Heart right ventricle (tissue), 16 donors: ENCODE data around the gene SOBP. TPM values are rescaled to one million over a fixed set of nuclear protein-coding genes. Genes with fewer than 3 reads are reported as not detected.

Source experiments
- ATAC-seq, 8 donors: fragments of 200-7000 bp; cut with Tn5 transposase; one replicate each; pipeline ENCODE4 v1.9.1; 2020; ENCODE audit warnings: mild to moderate bottlenecking in 8 of 8, moderate library complexity in 8 of 8, moderate number of reproducible peaks in 1 of 8
- DNase-seq, 2 donors: peaks; one replicate each; pipeline ENCODE4 v3.0.0-alpha.2; 2020
- H3K27ac ChIP-seq, 10 donors: fragments of 200-600 bp; sonication (generic) in 2 of 10; one replicate each; pipeline versions ENCODE4 v1.5.0 to v1.8.0; 2020 to 2022; ENCODE audit warnings: mild to moderate bottlenecking in 3 of 10
- H3K27me3 ChIP-seq, 7 donors: fragments of 200-600 bp; one replicate each; pipeline ENCODE4 v1.8.0; 2021 to 2022; ENCODE audit warnings: mild to moderate bottlenecking in 2 of 7
- H3K36me3 ChIP-seq, 9 donors: fragments of 200-600 bp; sonication (generic) in 1 of 9; one replicate each; pipeline versions ENCODE4 v1.5.0 to v1.8.0; 2020 to 2022; ENCODE audit warnings: mild to moderate bottlenecking in 2 of 9
- H3K4me1 ChIP-seq, 9 donors: fragments of 200-600 bp; sonication (generic) in 1 of 9; one replicate each; pipeline versions ENCODE4 v1.5.0 to v1.8.0; 2020 to 2022; ENCODE audit warnings: mild to moderate bottlenecking in 4 of 9
- H3K4me3 ChIP-seq, 10 donors: fragments of 200-600 bp; sonication (generic) in 2 of 10; one replicate each; pipeline versions ENCODE4 v1.5.0 to v1.8.0; 2020 to 2022; ENCODE audit warnings: mild to moderate bottlenecking in 7 of 10, moderate library complexity in 2 of 10
- H3K9me3 ChIP-seq, 11 donors: fragments of 200-600 bp in 10 of 11; sonication (generic) in 2 of 11; one replicate each; pipeline versions ENCODE4 v1.5.0 to v1.8.0; 2013 to 2022; ENCODE audit warnings: mild to moderate bottlenecking in 2 of 11, control low read depth in 1 of 11, moderate library complexity in 1 of 11
- CTCF ChIP-seq, 9 donors: fragments of 200-600 bp; sonication (generic) in 2 of 9; IDR thresholded peaks; one replicate each; pipeline versions ENCODE4 v1.5.0 to v1.8.0; 2021 to 2022; ENCODE audit warnings: antibody characterized with exemption in 9 of 9, mild to moderate bottlenecking in 5 of 9, moderate library complexity in 1 of 9
- WGBS, 2 donors: extraction: QIAGEN DNeasy Blood & Tissue Kit; methylation state at CpG; one replicate each; pipeline ENCODE4 v1.1.7; 2013; ENCODE audit warnings: inconsistent platforms in 1 of 2; 5-methylcytosine and 5-hydroxymethylcytosine counted together
- intact Hi-C, 10 donors: fragments of 100-400 bp; cut with DNase I; formaldehyde crosslinking; loops; one replicate each; pipeline versions ENCODE4 v1.11.1 to v1.14.2; 2022
- polyA plus RNA-seq, 2 donors: library from polyadenylated mRNA; stranded (reverse); fragments of 200-250 nt; gene quantifications; one replicate each; pipeline ENCODE4 v1.2.3, GENCODE V29; 2013
- total RNA-seq, 10 donors: library from RNA; stranded (reverse); fragmentation: NEBNext Ultra II Directional in 3 of 10; extraction: Animal tissue kit (Norgen Biotek cat#: 25700) in 3 of 10; gene quantifications; one replicate each; pipeline versions ENCODE4 v1.2.1 to v1.2.4, GENCODE V29; 2021 to 2023
- donor health status: Arrhythmogenic right ventricular cardiomyopathy.
- donor health status: ischemic (EF 13 %, LVEDD 7.1; RV severe dilation, severe dysfunction).
- donor health status: healthy with polysubstance abuse.
- donor health status: DM: no; HTN: yes; CAD: no.
- donor health status: DM: no; HTN: no; CAD: no.
- donor health status: ischemic (EF 25% LVEDD 6.9; RV normal size, moderate dysfunction).
- donor health status: ischemic (EF 25% LVEDD 5.7; RV mildly dilated, moderate dysfunction).
- donor health status: healthy.
- donor health status: DM: yes; HTN: yes; CAD: no.
- donor health status: Ischemic cardiomyopathy.
- donor health status: ischemic (EF 35%, LVEDD 5.7; RV mildly dilated, moderate dysfunction).
- donor health status: nonischemic (EF 11% LVEDD 7.7; RV severe dilation, severe dysfunction).
- donor health status: DM: yes; HTN: yes; CAD: no.
- donor health status: PGD.
- donor health status: ischemic (EF 29% LVEDD 5.4; RV normal size, mild dysfunction).
- donor health status: nonischemic (EF 23%, LVEDD 6.1; RV moderate dilation, normal function).

SOBP gene
- total and polyA plus RNA-seq, 12 donors, result 5.2 to 25.3 (median 18.2) TPM

- Histone ChIP-seq H3K27me3 (no peaks in the 10 kb centered on the region), H3K4me3 (no peak overlapping the region), H3K36me3 (peaks cover 0 to 15% (median 0%) of the 10 kb centered on the region in 9 donors), H3K9me3 (no peaks in the 10 kb centered on the region), H3K27ac (no peak overlapping the region), H3K4me1 (peaks cover 0 to 44% (median 14%) of the 10 kb centered on the region in 9 donors)
- intact Hi-C loops, result loop anchor here in 1 of 10 donors (10.0 kb wide), 1 partner anchor 349 kb away; no protein-coding TSS in a partner anchor
- ATAC-seq, result no peak
- DNase-seq, result no peak
- TF ChIP-seq CTCF (IDR thresholded peaks at IDR 0.05), result no peak
- 90 to 93% methylated on average over 6 of the region's 6 CpGs for WGBS, 2 donors
Observed at GRCh38 chr6:107663308-107663707, 173.4 kb downstream of the SOBP start.

GRCh38 chr6:107665382-107665781, 175.5 kb downstream of the SOBP start:
- no peak for TF ChIP-seq CTCF (IDR thresholded peaks at IDR 0.05)
- Histone ChIP-seq H3K27me3 (no peaks in the 10 kb centered on the region), H3K27ac (peak overlapping the region in 4 of 10 donors; percentile 2 to 54 (median 24)), H3K4me1 (peaks cover 0 to 37% (median 14%) of the 10 kb centered on the region in 9 donors), H3K36me3 (peaks cover 0 to 2% (median 0%) of the 10 kb centered on the region in 9 donors), H3K4me3 (no peak overlapping the region), H3K9me3 (no peaks in the 10 kb centered on the region)
- DNase-seq (no peak), ATAC-seq (no peak)
- intact Hi-C loops, result loop anchor here in 1 of 10 donors (10.0 kb wide), 1 partner anchor 351 kb away; no protein-coding TSS in a partner anchor
- WGBS, 2 donors, result 63 to 71% methylated on average over 4 of the region's 4 CpGs

- Histone ChIP-seq H3K27ac (peak overlapping the region in 7 of 10 donors; percentile 2 to 54 (median 33)), H3K4me3 (no peak overlapping the region), H3K4me1 (peaks cover 6 to 37% (median 19%) of the 10 kb centered on the region in 9 donors), H3K9me3 (no peaks in the 10 kb centered on the region), H3K27me3 (no peaks in the 10 kb centered on the region), H3K36me3 (no peaks in the 10 kb centered on the region)
- ATAC-seq (no peak), DNase-seq (no peak)
- intact Hi-C loops, result loop anchor here in 1 of 10 donors (10.0 kb wide), 1 partner anchor 352 kb away; no protein-coding TSS in a partner anchor
- 77 to 79% methylated on average over 15 of the region's 15 CpGs for WGBS, 2 donors
- TF ChIP-seq CTCF (IDR thresholded peaks at IDR 0.05), result no peak
Observed at GRCh38 chr6:107666084-107666980, 176.4 kb downstream of the SOBP start.

DNA sequence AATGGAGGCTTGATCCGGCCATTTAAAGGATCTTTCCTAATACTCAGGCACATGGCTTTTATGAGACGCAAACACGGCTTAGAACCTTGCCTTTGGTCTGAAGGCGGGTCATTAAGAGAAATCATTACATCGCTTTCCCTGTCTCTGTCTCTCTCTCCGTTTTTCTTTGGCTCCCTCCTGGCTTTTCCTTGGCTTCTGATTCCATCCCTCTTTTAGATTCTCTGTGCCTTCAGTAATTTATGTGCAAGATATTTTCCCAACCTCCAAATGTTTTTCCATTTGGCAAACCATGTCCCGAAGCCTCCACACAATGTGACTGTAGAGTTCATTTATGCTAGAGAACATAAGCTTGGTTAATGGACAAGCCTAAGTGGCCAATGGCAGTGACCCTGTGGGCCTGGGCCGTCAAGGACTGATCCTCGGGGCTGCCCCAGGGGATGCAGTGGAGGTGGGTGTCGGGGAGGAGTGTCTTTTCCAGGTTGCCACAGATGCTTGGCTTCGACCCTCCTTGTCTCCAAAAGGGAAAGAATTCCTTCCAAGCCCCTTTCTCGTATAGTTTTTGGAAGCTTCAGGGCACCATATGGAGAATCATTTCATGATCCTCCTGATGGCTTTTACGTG, 177.2 kb downstream of the SOBP start:
- intact Hi-C loops, result loop anchor here in 1 of 10 donors (10.0 kb wide), 1 partner anchor 352 kb away; no protein-coding TSS in a partner anchor
- Histone ChIP-seq H3K4me3 (no peak overlapping the region), H3K4me1 (peaks cover 7 to 33% (median 20%) of the 10 kb centered on the region in 9 donors), H3K27me3 (no peaks in the 10 kb centered on the region), H3K27ac (peak overlapping the region in 6 of 10 donors; percentile 2 to 54 (median 34)), H3K9me3 (no peaks in the 10 kb centered on the region), H3K36me3 (no peaks in the 10 kb centered on the region)
- 84 to 87% methylated on average over 13 of the region's 13 CpGs for WGBS, 2 donors
- no peak for DNase-seq
- no peak for ATAC-seq
- no peak for TF ChIP-seq CTCF (IDR thresholded peaks at IDR 0.05)
